ENCODE results near the gene TSPAN9. TPM values are rescaled to one million over a fixed set of nuclear protein-coding genes. Genes with fewer than 3 reads are reported as not detected.

The TSPAN9 gene
- total RNA-seq, 1 experiment from 2014 or later, result 7.0 TPM

- DNase-seq (ENCODE audit: extremely low read depth, low read depth), result no peak
These were observed 1.9 kb upstream of the TSPAN9 start for GRCh38 chr12:3075315-3075714.

GRCh38 chr12:3077572-3078081 lies 448 bp downstream of the TSPAN9 start:
- no peak for DNase-seq (ENCODE audit: extremely low read depth, low read depth)

GRCh38 chr12:3078086-3078820 lies 1.1 kb downstream of the TSPAN9 start:
- no peak for DNase-seq (ENCODE audit: extremely low read depth, low read depth)

- no peak for DNase-seq (ENCODE audit: extremely low read depth, low read depth)
These were observed 3.9 kb downstream of the TSPAN9 start for GRCh38 chr12:3081091-3081490.

- no peak for DNase-seq (ENCODE audit: extremely low read depth, low read depth)
These were observed 4.7 kb downstream of the TSPAN9 start for GRCh38 chr12:3081886-3082285.

GRCh38 chr12:3083241-3083920 lies 6.2 kb downstream of the TSPAN9 start:
- no peak for DNase-seq (ENCODE audit: extremely low read depth, low read depth)

- DNase-seq (ENCODE audit: extremely low read depth, low read depth), result no peak
These were observed 6.8 kb downstream of the TSPAN9 start for GRCh38 chr12:3083921-3084347.

- no peak for DNase-seq (ENCODE audit: extremely low read depth, low read depth)
These were observed 7.6 kb downstream of the TSPAN9 start for GRCh38 chr12:3084742-3085141.

- no peak for DNase-seq (ENCODE audit: extremely low read depth, low read depth)
These were observed 8.4 kb downstream of the TSPAN9 start for GRCh38 chr12:3085341-3086139.

- DNase-seq (ENCODE audit: extremely low read depth, low read depth), result no peak
These were observed 9.0 kb downstream of the TSPAN9 start for GRCh38 chr12:3086211-3086610.

- no peak for DNase-seq (ENCODE audit: extremely low read depth, low read depth)
These were observed 9.6 kb downstream of the TSPAN9 start for GRCh38 chr12:3086729-3087323.

GRCh38 chr12:3087758-3088650 lies 10.8 kb downstream of the TSPAN9 start:
- no peak for DNase-seq (ENCODE audit: extremely low read depth, low read depth)

- DNase-seq (ENCODE audit: extremely low read depth, low read depth), result no peak
These were observed 12.4 kb downstream of the TSPAN9 start for GRCh38 chr12:3089588-3089987.

GRCh38 chr12:3090240-3091037 lies 13.3 kb downstream of the TSPAN9 start:
- no peak for DNase-seq (ENCODE audit: extremely low read depth, low read depth)

- DNase-seq (ENCODE audit: extremely low read depth, low read depth), result no peak
These were observed 13.8 kb downstream of the TSPAN9 start for GRCh38 chr12:3091038-3091319.

GRCh38 chr12:3091382-3092241 lies 14.4 kb downstream of the TSPAN9 start:
- DNase-seq (ENCODE audit: extremely low read depth, low read depth), result no peak

- DNase-seq (ENCODE audit: extremely low read depth, low read depth), result no peak
These were observed 15.6 kb downstream of the TSPAN9 start for GRCh38 chr12:3092764-3093163.

- no peak for DNase-seq (ENCODE audit: extremely low read depth, low read depth)
These were observed 20.1 kb downstream of the TSPAN9 start for GRCh38 chr12:3097186-3097804.
